Activated T-cell treated with anti-CD3 and anti-CD28 coated beads, Interleukin-2, amount 50 U/mL, for 72 hours (primary cell): ENCODE data around the gene ITGA11. TPM values are rescaled to one million over a fixed set of nuclear protein-coding genes. Genes with fewer than 3 reads are reported as not detected.

ENCODE experiments used
- ATAC-seq, 2 donors: fragments of 150-1000 bp; cut with Tn5 transposase; replicated peaks in 1 of 2; 2 replicates each; pipeline ENCODE4 v1.10.0; 2021; ENCODE audit warnings: moderate library complexity in 2 of 2, mild to moderate bottlenecking in 1 of 2
- DNase-seq, 2 donors: peaks; one replicate each; pipeline ENCODE4 v3.0.0; 2021 to 2022; ENCODE audit warnings: mixed read lengths in 1 of 2
- H3K27ac Mint-ChIP-seq: one replicate; pipeline ENCODE4 v1.8.0; 2022; ENCODE audit warnings: mild to moderate bottlenecking, moderate library complexity, mixed read lengths
- H3K27me3 Mint-ChIP-seq: one replicate; pipeline ENCODE4 v1.8.0; 2022; ENCODE audit warnings: low read depth, mixed read lengths
- H3K36me3 Mint-ChIP-seq, 2 donors: one replicate each; pipeline ENCODE4 v1.8.0; 2022; ENCODE audit warnings: mixed read lengths in 2 of 2, mild to moderate bottlenecking in 1 of 2; ENCODE audit not compliant: insufficient read depth in 2 of 2
- H3K4me1 Mint-ChIP-seq: one replicate; pipeline ENCODE4 v1.8.0; 2022; ENCODE audit warnings: low read depth, mixed read lengths
- H3K4me3 Mint-ChIP-seq, 2 donors: one replicate each; pipeline ENCODE4 v1.8.0; 2022; ENCODE audit warnings: mild to moderate bottlenecking in 2 of 2, mixed read lengths in 2 of 2, moderate library complexity in 2 of 2
- H3K9me3 Mint-ChIP-seq, 2 donors: one replicate each; pipeline ENCODE4 v1.8.0; 2022; ENCODE audit warnings: mixed read lengths in 2 of 2
- total RNA-seq, 2 donors: library from RNA; stranded (reverse); gene quantifications; one replicate each; pipeline ENCODE4 v1.2.3, GENCODE V29; 2022

Gene ITGA11
- total RNA-seq, 2 donors from 2014 or later: 0.58 to 1.6 TPM

DNA sequence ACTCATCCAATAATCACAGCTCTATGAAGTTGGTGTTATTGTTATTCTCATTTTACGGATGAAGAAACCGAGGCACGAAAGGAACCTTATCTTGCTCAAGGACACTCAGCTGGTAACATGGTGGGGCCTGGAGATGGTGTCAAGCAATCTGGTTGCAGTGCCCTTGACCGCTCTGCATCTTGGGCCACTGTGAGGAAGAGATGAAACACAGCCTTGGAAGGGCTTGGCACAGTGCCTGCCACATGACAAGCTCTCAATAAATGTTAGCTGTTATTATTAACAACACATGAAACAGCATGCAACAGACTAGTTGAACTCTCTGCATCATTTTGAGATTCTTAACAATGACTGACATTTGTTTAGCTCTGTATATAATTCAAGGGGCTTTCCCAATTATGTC lies 10.1 kb upstream of the ITGA11 start:
- no peaks in the 10 kb centered on the region for H3K9me3 Mint-ChIP-seq
- no peaks in the 10 kb centered on the region for H3K36me3 Mint-ChIP-seq
- DNase-seq (no peak), ATAC-seq (no peak)
- H3K4me3 Mint-ChIP-seq: no peak overlapping the region
- no peaks in the 10 kb centered on the region for H3K4me1 Mint-ChIP-seq
- H3K27me3 Mint-ChIP-seq: peaks cover 52% of the 10 kb centered on the region
- H3K27ac Mint-ChIP-seq: no peak overlapping the region

DNA sequence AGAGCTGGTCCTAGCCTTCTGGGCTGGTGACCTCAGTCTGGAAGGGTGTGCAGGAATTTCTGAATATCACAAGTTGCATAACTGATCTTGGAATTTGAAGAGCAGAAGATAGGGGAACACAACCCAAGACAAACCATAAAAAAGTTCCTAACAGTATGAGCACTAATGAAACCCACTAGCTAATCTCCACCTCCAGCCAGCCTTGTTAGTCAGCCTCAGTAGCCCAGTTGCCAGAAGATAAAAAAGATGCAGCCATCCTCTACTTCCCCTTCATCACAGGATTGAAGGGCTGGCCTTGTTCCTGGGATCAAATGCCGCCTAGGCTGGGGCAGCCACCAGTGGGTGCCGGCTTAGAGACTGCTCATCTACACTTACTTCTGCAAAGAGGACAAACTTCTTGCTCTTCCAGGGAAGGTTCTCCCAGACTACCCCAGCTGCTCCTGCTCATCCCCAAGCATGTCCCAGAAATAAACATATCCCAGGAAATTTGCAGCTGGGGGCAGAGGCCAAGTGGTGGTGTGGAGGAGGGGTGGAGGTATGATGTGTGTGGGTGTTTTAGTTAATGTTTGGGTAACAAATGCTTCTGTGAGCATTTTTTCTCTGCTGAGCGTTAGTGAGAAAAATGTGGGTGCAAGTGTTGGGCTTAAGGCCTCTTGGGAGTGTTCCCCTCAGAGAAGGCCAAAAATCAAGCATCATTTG lies 9.2 kb upstream of the ITGA11 start:
- DNase-seq (no peak), ATAC-seq (no peak)
- H3K36me3 Mint-ChIP-seq: no peaks in the 10 kb centered on the region
- no peak overlapping the region for H3K4me3 Mint-ChIP-seq
- peaks cover 60% of the 10 kb centered on the region for H3K27me3 Mint-ChIP-seq
- H3K9me3 Mint-ChIP-seq: no peaks in the 10 kb centered on the region
- no peak overlapping the region for H3K27ac Mint-ChIP-seq
- no peaks in the 10 kb centered on the region for H3K4me1 Mint-ChIP-seq

DNA sequence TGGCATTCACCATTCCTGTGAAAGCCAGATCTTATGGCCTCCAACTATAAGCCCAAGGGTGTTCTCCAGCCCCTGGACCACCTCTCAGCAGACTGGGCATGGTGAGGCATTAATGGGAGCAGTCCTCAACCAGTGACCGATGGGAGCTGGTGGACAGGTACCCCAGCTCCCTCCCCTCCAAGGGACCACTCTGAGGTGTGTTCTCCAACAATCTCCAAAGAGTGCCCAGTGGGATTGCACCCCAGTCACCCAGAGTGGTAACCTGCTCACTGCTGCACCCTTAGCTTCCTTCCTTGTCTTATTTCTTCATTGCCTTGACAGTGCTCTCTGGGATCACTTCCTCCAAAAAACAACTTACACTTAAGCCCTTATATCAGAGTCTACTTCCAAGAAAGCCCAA lies 8.2 kb upstream of the ITGA11 start:
- ATAC-seq: no peak
- H3K36me3 Mint-ChIP-seq: no peaks in the 10 kb centered on the region
- no peak overlapping the region for H3K4me3 Mint-ChIP-seq
- no peaks in the 10 kb centered on the region for H3K4me1 Mint-ChIP-seq
- no peak for DNase-seq
- no peak overlapping the region for H3K27ac Mint-ChIP-seq
- H3K27me3 Mint-ChIP-seq: peaks cover 67% of the 10 kb centered on the region
- H3K9me3 Mint-ChIP-seq: no peaks in the 10 kb centered on the region

DNA sequence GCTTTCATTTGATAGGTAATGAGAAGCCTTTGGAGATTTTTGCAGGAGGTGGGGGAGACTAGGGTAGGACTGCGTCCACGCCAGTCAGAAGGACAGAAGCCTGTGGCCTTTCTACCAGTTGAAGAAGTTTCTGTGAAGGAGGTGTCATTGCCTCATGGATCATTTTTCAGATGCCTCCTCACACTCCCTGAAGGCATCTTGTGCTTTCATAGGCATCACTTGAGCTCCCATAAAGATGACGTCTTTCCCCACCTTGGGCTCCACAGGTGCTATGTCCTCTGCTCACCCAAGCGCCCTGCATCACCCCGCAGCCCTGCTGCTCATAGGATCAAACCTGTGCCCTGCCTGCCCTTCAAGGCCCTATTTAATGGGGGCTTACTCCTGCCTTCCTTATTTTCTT lies 7.5 kb upstream of the ITGA11 start:
- H3K27ac Mint-ChIP-seq: no peak overlapping the region
- DNase-seq (no peak), ATAC-seq (no peak)
- peaks cover 70% of the 10 kb centered on the region for H3K27me3 Mint-ChIP-seq
- no peak overlapping the region for H3K4me3 Mint-ChIP-seq
- no peaks in the 10 kb centered on the region for H3K9me3 Mint-ChIP-seq
- H3K36me3 Mint-ChIP-seq: no peaks in the 10 kb centered on the region
- H3K4me1 Mint-ChIP-seq: no peaks in the 10 kb centered on the region

DNA sequence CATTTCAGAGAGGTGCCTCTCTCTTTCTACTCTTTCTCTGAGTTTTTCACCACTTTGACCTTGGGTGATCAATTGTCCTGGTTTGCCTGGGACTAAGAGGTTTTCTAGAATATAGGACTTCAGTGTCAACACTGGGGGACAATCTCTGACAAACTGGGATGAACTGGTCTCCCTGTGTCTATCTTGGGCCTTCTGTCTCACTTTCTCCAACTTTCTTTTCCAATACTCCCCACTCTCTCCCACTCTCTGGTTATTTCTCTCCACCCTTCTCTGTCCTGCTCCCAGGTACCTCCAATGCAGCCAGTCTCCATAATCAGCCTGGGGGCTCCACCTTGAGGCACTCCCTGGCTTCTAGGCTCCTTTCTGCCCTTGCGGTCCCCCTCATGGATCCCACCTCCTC lies 4.7 kb upstream of the ITGA11 start:
- Mint-ChIP-seq H3K27me3 (peaks cover 62% of the 10 kb centered on the region), H3K36me3 (no peaks in the 10 kb centered on the region)
- ATAC-seq: no peak

DNA sequence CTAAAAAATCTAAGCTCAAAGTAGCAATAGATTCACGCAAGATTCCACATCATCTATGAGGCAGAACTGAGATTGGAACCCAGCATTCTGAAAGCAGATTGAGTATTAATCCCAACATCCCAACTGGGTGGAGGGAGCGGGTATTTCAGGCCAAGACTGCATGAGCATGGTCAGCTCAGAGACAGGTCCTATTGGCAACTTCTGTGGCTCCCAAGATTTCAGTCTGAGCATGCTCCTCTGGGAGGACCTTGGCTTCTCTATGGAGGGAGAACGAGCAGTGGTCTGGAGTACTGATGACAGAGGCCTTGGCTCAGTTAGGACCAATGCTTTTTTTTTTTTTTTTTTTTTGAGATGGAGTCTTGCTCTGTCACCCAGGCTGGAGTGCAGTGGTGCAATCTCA lies 4.0 kb upstream of the ITGA11 start:
- Mint-ChIP-seq H3K9me3 (no peaks in the 10 kb centered on the region), H3K36me3 (no peaks in the 10 kb centered on the region), H3K27me3 (peaks cover 62% of the 10 kb centered on the region), H3K4me3 (no peak overlapping the region), H3K27ac (no peak overlapping the region), H3K4me1 (no peaks in the 10 kb centered on the region)
- DNase-seq: no peak
- ATAC-seq: no peak

More for the DNA sequence above, 4.7 kb upstream of the ITGA11 start:
- no peak overlapping the region for H3K27ac Mint-ChIP-seq
- no peaks in the 10 kb centered on the region for H3K4me1 Mint-ChIP-seq
- no peak overlapping the region for H3K4me3 Mint-ChIP-seq
- no peaks in the 10 kb centered on the region for H3K9me3 Mint-ChIP-seq
- DNase-seq: no peak

DNA sequence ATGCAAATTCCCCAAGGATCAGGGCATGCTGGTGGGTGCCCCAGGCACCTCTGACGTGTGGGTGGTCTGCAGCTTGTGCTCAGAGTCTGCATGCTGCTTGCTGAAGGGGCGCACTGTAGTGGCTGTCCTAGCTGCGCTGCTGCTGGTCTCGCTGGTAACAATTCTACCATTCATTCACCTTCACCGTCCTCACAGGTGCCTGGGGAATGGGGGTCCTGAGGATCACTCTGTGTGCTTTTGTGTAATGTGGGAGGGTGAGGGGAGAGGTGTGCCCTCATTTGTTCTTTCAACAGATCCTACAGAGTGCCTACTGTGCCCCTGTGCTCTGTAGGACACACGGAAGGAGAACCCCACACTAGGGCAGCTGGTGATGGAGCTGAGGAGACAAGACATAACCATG lies 2.1 kb upstream of the ITGA11 start:
- Mint-ChIP-seq H3K27me3 (peaks cover 69% of the 10 kb centered on the region), H3K9me3 (no peaks in the 10 kb centered on the region)

DNA sequence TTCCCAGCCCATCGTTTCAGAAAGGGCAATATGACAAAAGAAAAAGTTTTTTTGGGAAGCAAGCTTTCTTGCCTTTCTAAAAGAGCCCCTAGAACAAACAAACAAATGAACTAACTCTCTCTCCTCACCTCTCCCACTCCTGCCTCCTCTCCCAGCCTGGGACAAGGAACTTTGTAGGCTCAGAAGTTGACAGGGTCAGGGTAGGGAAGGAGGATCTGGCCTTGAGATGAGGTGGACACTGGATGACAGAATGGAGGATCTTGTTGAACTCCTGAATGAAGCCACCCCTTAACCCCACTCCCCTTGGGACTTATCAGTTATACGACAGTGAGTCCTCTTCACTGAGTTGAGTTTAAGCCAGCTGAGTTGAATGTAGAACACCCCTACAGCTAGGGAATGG lies 1.6 kb upstream of the ITGA11 start:
- Mint-ChIP-seq H3K36me3 (no peaks in the 10 kb centered on the region), H3K27me3 (peaks cover 69% of the 10 kb centered on the region), H3K27ac (no peak overlapping the region), H3K4me3 (no peak overlapping the region), H3K9me3 (no peaks in the 10 kb centered on the region), H3K4me1 (no peaks in the 10 kb centered on the region)
- ATAC-seq: no peak
- no peak for DNase-seq

More for the DNA sequence above, 2.1 kb upstream of the ITGA11 start:
- H3K4me3 Mint-ChIP-seq: no peak overlapping the region
- H3K4me1 Mint-ChIP-seq: no peaks in the 10 kb centered on the region
- no peaks in the 10 kb centered on the region for H3K36me3 Mint-ChIP-seq
- ATAC-seq: no peak
- DNase-seq: no peak
- no peak overlapping the region for H3K27ac Mint-ChIP-seq

DNA sequence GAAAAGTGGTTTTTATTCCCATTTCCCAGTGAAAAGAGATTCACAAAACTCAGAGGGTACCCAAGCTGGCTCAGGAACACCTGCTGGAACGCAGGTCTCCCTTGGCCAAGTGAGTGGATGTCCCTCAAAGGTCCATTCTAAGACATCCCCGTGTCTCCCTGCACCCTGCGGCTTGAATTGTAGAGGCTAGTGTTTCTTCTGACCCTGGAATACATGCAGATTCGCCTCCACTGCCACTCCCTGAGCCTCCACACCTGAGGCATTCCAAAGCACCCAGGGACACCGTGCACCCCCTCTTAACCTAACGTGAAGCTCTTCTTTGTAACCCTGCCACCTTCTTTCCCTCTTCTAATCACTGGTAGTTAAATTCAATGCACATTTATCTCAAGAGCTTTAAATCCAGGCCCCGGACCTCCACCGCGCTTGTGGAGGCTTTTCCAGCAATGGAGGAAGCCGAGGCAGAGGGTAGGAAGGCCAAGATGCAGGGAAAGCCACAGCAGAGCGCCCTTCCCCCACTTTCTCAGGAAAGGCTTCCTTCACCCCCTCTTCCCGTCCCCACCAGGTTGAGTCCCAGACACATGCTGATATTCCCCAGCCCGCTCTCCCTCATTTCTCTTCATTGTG lies 590 bp upstream of the ITGA11 start:
- Mint-ChIP-seq H3K9me3 (no peaks in the 10 kb centered on the region), H3K27me3 (peaks cover 71% of the 10 kb centered on the region), H3K36me3 (no peaks in the 10 kb centered on the region), H3K4me3 (peak overlapping the region in 1 of 2 donors; percentile 4), H3K4me1 (no peaks in the 10 kb centered on the region), H3K27ac (no peak overlapping the region)
- ATAC-seq: no peak
- no peak for DNase-seq

DNA sequence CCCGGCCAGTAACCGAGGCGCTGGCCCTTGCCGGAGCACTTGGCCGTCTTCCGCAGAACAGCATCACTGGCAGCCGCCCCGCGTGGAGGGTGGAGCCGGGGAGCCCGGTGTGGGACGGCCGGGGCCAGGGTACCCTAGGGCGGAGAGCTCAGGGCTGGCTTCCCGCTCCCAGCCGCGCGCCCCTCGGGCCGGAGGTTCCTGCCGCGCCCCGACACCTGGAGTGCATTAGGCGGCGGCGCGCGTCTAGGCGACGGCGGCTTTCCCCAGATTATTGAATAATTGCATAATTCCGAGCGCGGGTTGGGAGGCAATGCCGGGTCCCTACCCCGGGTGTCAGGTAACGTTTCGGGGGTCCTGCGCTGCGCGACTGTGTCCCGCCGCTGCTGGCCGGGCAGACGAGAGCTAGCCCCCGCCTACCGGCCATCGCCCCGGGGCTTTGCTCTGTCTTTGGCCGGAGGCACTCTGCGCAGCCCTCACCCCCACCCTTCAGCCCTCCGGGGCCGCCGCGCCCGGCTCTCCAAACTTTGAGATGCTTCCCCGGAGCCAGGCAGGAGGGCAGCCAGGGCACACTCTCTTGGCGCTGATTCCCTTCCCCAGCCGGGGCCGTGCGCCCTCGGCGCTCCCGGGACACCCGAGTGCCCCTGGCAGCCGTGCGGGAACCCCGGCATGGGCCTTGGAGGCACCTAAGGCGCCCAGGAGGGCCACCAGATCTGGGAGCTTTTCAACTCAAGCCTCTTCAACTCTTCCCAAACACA lies 749 bp downstream of the ITGA11 start:
- Mint-ChIP-seq H3K27ac (no peak overlapping the region), H3K4me3 (no peak overlapping the region), H3K4me1 (no peaks in the 10 kb centered on the region), H3K27me3 (peaks cover 65% of the 10 kb centered on the region), H3K36me3 (no peaks in the 10 kb centered on the region), H3K9me3 (no peaks in the 10 kb centered on the region)
- ATAC-seq (no peak), DNase-seq (no peak)

DNA sequence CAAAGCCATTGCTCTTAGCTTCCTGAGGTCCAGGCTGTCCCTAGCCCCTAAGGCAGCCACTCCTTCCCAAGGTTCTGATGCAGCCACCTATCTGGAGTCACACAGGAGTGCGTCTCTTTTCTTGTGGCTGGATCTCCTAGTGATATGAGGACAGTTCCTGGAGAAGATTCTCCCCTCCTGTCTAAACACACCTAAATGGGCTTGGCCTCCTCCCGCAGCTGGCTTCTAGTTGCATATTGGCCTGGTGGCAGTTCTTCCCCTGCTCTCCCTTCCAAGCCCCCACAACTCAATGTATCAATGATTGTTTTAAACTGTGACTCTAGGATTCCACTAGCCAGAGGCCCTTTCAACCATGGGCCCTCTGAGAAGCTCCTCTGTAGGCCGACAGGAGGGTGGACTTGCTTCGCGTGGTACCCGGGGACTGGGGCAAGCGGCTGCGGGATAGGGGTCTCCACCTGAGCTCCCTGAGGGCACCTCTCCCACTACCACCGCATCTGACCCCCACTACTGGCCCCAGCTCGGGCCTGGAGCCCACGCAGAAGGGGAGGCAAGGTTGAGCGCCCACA lies 1.4 kb downstream of the ITGA11 start:
- no peak overlapping the region for H3K27ac Mint-ChIP-seq
- DNase-seq: no peak

DNA sequence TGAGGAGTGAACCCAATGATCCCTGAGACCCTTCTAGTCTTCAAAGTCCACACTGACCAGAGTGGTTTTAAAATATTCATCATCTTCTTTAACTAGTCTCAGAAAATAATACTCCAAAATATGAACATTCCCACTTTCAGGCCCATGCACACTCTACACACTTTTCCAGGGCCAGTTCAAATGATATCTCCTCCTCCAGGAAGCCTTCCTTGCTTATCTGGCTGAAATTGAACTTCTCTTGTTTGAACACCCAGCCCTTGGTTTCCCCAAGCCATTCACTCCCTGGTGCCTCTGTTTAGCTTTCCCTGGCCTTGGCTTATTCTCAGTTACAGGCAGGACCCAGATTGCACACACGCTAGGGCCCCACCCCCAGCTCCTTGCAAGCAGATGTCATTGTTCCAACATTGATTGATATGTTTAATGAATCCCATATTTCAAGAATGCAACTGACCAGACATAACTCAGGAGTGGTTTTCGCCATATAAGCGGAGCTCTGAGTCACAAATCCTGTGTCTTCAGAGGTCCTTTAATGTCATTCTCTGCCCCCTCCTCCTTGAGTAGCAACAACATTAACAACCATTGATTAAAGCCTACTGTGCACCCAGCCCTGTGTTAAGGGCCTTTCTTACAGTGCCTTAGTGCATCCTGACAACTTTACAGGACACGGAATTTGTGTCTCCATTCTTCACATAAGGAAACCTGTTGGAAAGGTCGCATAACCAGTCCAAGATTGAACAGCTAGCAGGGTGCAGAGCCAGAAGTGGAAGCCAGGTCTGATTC lies 2.1 kb downstream of the ITGA11 start:
- H3K36me3 Mint-ChIP-seq: no peaks in the 10 kb centered on the region
- H3K4me1 Mint-ChIP-seq: no peaks in the 10 kb centered on the region
- ATAC-seq: no peak
- H3K27ac Mint-ChIP-seq: no peak overlapping the region
- DNase-seq: no peak
- no peaks in the 10 kb centered on the region for H3K9me3 Mint-ChIP-seq
- no peak overlapping the region for H3K4me3 Mint-ChIP-seq
- H3K27me3 Mint-ChIP-seq: peaks cover 55% of the 10 kb centered on the region

More for the DNA sequence above, 1.4 kb downstream of the ITGA11 start:
- Mint-ChIP-seq H3K9me3 (no peaks in the 10 kb centered on the region), H3K36me3 (no peaks in the 10 kb centered on the region), H3K4me1 (no peaks in the 10 kb centered on the region), H3K27me3 (peaks cover 62% of the 10 kb centered on the region), H3K4me3 (no peak overlapping the region)
- ATAC-seq: no peak
